WERI-Rb-1 (cell line): ENCODE measurements around the gene CFAP53.

Source experiments
- DNase-seq: peaks from one replicate; pipeline ENCODE4 v3.0.0-alpha.2; 2020
- H3K27ac ChIP-seq: fragments of 250-450 bp; sonication (Bioruptor Pico); 2 replicates; pipeline ENCODE4 v1.5.1; 2020; ENCODE audit warnings: mild to moderate bottlenecking, moderate library complexity
- H3K27me3 ChIP-seq: fragments of 250-450 bp; sonication (Bioruptor Pico); 2 replicates; pipeline ENCODE4 v1.5.1; 2021; ENCODE audit warnings: mild to moderate bottlenecking, low read depth, moderate library complexity; ENCODE audit not compliant: insufficient read depth, severe bottlenecking
- H3K36me3 ChIP-seq: fragments of 250-450 bp; sonication (Bioruptor Pico); 2 replicates; pipeline ENCODE4 v1.5.1; 2020; ENCODE audit warnings: mild to moderate bottlenecking, moderate library complexity
- H3K4me3 ChIP-seq: 2 replicates; pipeline ENCODE4 v1.5.1; 2011; ENCODE audit warnings: low read depth, mild to moderate bottlenecking, control low read depth, low read length
- H3K9me3 ChIP-seq: fragments of 250-450 bp; sonication (Bioruptor Pico); 2 replicates; pipeline ENCODE4 v1.5.1; 2021; ENCODE audit warnings: mild to moderate bottlenecking, moderate library complexity; ENCODE audit not compliant: severe bottlenecking
- TF ChIP-seq, protein P1 (sequence below): IDR thresholded peaks from 2 replicates; pipeline ENCODE4 v1.5.1; 2011; ENCODE audit warnings: low read depth, mild to moderate bottlenecking, control low read depth, inconsistent platforms, low read length

The CFAP53 gene

DNA sequence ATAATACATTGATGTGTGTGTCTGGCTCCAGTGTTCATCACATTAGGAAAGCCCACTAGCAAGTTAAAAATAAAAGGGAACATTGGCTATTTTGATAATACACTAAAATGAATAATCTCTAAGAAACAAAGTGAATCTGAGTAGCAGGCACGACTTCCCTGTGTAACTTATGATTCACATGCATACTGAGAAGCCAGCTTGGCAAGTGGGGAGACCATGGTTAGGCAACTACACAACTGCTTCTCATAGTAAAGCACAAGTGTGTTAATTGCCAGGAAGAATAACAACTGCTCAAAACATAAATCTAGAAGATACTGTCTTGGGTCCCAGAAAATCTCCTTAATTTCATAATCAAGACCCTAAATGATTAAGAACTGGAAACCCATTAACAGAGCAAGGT is 75.4 kb downstream of the CFAP53 start:
- TF ChIP-seq, protein P1, sequence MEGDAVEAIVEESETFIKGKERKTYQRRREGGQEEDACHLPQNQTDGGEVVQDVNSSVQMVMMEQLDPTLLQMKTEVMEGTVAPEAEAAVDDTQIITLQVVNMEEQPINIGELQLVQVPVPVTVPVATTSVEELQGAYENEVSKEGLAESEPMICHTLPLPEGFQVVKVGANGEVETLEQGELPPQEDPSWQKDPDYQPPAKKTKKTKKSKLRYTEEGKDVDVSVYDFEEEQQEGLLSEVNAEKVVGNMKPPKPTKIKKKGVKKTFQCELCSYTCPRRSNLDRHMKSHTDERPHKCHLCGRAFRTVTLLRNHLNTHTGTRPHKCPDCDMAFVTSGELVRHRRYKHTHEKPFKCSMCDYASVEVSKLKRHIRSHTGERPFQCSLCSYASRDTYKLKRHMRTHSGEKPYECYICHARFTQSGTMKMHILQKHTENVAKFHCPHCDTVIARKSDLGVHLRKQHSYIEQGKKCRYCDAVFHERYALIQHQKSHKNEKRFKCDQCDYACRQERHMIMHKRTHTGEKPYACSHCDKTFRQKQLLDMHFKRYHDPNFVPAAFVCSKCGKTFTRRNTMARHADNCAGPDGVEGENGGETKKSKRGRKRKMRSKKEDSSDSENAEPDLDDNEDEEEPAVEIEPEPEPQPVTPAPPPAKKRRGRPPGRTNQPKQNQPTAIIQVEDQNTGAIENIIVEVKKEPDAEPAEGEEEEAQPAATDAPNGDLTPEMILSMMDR, result no peak
- H3K27ac ChIP-seq, result no peak overlapping the region

DNA sequence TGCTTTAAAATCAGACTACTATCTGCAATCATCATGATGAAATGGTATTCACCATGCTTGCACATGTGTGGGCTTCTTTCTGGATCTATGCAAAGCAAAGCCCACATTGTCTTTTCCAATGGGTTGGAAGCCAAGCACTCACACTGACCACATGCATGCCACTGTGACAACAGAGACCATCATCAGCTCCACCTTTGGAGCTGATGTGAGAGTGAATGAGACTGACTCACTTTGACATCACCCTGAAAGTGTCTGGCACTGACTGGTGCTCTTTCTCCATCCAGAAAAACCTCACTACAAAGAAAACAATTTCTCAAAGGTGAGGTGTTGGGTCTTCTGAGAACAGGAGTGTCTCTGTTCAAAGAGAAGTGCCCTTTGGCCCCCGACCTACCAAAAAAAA is 76.1 kb downstream of the CFAP53 start:
- H3K4me3 ChIP-seq, result no peak overlapping the region
- no peaks in the 10 kb centered on the region for H3K36me3 ChIP-seq
- no peak overlapping the region for H3K27ac ChIP-seq
- TF ChIP-seq, protein P1, result no peak
- H3K9me3 ChIP-seq, result no peaks in the 10 kb centered on the region
- H3K27me3 ChIP-seq, result no peaks in the 10 kb centered on the region
- DNase-seq, result no peak

More for the DNA sequence above, 75.4 kb downstream of the CFAP53 start:
- peaks cover 6% of the 10 kb centered on the region for H3K27me3 ChIP-seq
- no peaks in the 10 kb centered on the region for H3K9me3 ChIP-seq
- no peak overlapping the region for H3K4me3 ChIP-seq
- DNase-seq, result no peak
- no peaks in the 10 kb centered on the region for H3K36me3 ChIP-seq

DNA sequence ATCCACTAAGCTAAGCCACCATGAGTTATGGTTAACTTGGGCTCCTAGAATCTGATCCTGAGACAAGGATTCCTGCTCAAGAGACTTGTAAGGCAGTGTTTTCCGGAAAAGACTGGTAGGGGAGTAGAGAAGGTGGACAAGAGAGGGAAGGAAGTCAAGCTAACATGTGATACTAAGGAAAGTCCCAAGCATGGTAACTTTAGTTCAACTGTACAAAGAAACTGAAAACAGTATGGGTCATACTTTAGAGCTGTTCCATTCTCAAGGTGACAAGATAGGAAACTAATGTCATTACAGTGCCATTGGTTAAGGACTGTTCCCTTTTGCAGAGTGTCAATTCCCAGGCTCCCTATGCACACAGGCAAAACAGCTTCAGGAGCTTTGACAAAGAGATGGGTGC is 77.1 kb downstream of the CFAP53 start:
- H3K36me3 ChIP-seq, result no peaks in the 10 kb centered on the region
- no peaks in the 10 kb centered on the region for H3K27me3 ChIP-seq
- no peak overlapping the region for H3K4me3 ChIP-seq
- H3K27ac ChIP-seq, result no peak overlapping the region
- TF ChIP-seq, protein P1, result no peak
- H3K9me3 ChIP-seq, result no peaks in the 10 kb centered on the region
- DNase-seq, result no peak

DNA sequence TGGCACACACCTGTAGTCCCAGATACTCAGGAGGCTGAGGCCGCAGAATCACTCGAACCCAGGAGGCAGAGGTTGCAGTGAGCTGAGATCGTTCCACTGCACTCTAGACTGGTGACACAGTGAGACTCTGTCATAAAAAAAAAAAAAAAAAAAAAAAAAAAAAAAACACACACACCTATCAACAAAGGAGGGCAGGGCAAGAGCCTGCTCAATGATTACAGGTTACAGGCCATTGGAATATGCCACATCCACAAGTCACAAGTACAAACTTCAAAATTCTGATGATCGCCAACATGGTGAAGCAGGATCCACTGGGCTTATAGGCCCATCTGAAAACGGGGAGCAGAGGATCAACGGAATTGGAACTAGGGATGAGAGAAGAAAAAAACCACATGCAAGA is 77.6 kb downstream of the CFAP53 start:
- no peaks in the 10 kb centered on the region for H3K27me3 ChIP-seq
- H3K4me3 ChIP-seq, result no peak overlapping the region
- TF ChIP-seq, protein P1, result no peak
- no peak overlapping the region for H3K27ac ChIP-seq
- no peaks in the 10 kb centered on the region for H3K9me3 ChIP-seq
- DNase-seq, result no peak
- H3K36me3 ChIP-seq, result no peaks in the 10 kb centered on the region

DNA sequence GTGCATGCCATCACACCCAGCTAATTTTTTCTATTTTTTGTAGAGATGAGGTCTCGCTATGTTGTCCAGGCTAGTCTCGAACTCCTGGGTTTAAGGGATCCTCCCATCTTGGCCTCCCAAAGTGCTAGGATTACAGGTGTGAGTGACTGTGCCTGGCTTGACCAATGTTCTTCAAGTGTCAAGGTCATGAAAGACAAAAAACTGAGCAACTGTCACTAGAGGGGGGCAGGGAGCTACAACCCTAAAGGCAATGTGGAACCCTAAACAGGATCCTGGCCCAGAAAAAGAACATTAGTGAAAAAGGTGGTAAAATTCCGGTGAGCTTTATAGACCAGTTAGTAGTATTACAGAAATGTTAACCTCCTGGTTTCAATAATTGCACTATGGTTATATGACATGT is 78.6 kb downstream of the CFAP53 start:
- TF ChIP-seq, protein P1, result no peak

DNA sequence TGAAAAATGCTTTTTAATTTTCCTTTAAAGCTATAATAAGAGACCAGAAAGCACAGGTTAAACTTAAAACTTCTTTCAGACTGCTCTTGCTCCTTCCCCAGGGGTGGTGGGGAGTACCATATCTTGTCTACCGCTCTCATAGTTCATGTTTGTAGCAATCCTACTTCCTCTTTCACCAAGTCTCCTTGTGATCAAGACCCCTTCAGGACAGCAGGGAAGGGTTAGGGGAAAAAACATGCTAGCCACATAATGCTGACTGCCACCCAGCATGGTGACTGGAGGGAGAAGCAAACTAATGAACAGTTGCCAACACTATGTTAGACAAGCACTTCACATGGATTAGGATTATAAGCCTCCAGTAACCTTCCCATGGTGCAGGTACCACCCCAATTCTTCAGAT is 79.9 kb downstream of the CFAP53 start:
- no peak overlapping the region for H3K4me3 ChIP-seq
- no peak for DNase-seq
- TF ChIP-seq, protein P1, result no peak

More for the DNA sequence above, 78.6 kb downstream of the CFAP53 start:
- DNase-seq, result no peak
- no peak overlapping the region for H3K27ac ChIP-seq
- H3K27me3 ChIP-seq, result no peaks in the 10 kb centered on the region
- no peaks in the 10 kb centered on the region for H3K9me3 ChIP-seq
- H3K36me3 ChIP-seq, result no peaks in the 10 kb centered on the region
- H3K4me3 ChIP-seq, result no peak overlapping the region

More for the DNA sequence above, 79.9 kb downstream of the CFAP53 start:
- Histone ChIP-seq H3K36me3 (no peaks in the 10 kb centered on the region), H3K27me3 (no peaks in the 10 kb centered on the region), H3K27ac (no peak overlapping the region), H3K9me3 (no peaks in the 10 kb centered on the region)
